NCI-H82 treated with DMSO at 0.1 percent for 48 hours (cell line): ENCODE results near the gene ARHGAP26.
A peak's percentile ranks its signal among the peaks of the same experiment; 100 is the strongest.

Source experiments
- DNase-seq: peaks from one replicate; lab custom pipeline; 2025; ENCODE audit not compliant: unreplicated experiment; lab: John Stamatoyannopoulos, UW

ARHGAP26 gene

GRCh38 chr5:143130613-143131305, 360.6 kb downstream of the ARHGAP26 start:
- no peak for DNase-seq

GRCh38 chr5:143131972-143132371, 361.8 kb downstream of the ARHGAP26 start:
- no peak for DNase-seq

GRCh38 chr5:143132739-143133138, 362.6 kb downstream of the ARHGAP26 start:
- no peak for DNase-seq

DNA sequence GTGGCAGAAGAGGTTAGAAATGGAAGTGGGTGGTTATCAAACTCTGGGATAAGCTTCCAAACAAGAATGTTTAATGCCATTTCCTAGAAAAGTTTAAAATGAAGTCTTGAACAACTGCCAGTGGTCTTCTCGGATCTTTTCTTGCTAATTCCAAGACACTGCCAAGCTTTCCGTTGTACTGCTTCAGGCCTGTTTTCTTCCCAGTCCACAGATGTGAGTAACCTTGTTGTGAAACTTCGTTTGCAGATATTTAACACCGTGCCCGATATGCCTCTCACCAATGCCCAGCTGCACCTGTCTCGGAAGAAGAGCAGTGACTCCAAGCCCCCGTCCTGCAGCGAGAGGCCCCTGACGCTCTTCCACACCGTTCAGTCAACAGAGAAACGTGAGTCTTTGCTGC, 363.5 kb downstream of the ARHGAP26 start:
- DNase-seq, result no peak

GRCh38 chr5:143134269-143134668, 364.1 kb downstream of the ARHGAP26 start:
- no peak for DNase-seq

- DNase-seq, result no peak
Observed at GRCh38 chr5:143134900-143135299, 364.7 kb downstream of the ARHGAP26 start.

DNA sequence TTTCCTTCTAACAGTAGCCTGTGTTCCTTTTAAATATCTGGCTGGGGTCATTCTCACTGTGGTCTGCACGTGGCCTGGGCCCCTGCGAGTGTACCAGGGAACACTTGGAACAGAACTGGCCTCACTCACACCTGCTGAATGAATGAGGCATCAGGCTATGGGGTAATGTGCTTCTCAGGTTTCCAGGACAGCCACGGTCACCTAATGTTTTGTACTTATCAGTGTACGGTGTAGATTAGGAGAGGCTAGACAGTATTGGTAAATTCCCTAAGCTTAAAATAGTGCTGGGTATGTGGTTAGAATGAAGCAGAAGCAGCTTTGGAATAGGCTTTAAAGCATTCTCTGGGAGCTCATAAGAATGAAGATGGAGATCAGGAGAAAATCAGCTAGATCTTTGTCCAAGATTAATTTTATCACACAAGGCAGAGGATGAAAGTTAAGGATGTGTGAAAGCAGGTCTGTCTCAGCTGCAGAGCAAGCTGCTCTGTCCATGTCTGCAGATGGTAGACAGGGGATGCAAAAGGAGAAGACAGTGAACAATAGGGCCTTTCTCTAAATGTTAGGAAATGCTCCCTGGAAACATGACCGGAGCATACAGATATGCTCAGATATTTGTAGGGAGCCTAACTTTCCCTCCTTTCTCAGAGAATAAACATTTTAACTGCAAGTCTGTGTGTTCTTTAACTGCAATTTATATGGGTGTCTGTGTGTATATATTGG, 365.8 kb downstream of the ARHGAP26 start:
- DNase-seq, result peak; percentile 34

DNA sequence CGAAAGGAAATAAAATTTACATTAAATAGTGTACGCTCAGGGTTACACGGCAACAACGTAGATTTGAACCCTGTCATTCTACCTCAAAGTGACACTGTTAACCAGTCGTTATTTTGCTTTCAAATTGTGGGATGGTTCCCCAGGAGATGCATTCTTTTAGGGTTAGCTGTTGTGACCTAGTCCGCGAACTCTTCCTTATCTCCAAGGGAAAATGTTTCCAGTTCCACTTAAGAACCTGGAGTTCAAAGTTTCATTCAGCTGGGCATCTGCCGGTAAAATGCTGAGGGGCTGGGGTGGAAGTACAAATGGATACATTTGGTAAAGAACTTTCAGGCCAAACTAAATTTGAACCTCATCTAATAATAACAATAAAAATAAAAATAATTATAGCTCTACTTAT, 368.7 kb downstream of the ARHGAP26 start:
- no peak for DNase-seq

DNA sequence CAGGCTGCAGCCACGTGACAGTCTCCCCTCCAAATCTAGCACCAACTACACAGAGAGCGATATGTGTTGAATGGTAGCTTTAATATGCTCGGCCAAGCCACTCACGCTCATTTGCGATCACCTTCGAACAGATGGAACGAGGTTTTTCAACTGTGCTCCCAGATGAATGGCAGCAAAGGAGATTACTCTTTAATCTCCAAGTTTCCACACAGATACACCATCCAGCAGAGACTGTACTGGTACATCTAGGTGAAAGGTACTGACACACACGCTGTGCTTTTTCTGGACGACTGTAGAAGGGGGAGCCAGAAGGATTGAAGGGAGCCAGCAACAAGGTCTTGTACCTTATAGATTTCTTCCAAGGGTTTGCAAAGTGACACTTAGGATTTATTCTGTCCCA, 369.4 kb downstream of the ARHGAP26 start:
- peak; percentile 71 for DNase-seq

- no peak for DNase-seq
Observed at GRCh38 chr5:143140492-143141203, 370.5 kb downstream of the ARHGAP26 start.

DNA sequence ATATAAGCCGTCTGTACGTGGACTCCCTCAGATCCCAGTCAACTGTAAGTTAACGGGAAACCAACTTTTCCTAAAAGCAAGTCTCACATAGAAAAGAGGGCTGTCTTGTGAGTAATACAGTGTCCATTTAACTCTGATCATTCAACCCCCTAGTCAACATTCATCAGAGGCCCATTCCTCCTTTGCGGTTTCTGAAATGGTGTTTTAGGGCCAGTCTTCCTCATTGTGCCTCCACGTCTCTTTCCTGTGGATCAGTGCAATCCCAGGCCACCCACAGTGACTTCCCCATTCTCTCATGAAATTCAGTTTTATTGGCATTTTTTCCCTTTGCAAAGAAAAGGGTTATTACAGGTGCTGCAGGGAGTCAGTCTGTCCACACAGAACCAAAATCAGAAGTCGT, 371.5 kb downstream of the ARHGAP26 start:
- DNase-seq, result no peak

DNA sequence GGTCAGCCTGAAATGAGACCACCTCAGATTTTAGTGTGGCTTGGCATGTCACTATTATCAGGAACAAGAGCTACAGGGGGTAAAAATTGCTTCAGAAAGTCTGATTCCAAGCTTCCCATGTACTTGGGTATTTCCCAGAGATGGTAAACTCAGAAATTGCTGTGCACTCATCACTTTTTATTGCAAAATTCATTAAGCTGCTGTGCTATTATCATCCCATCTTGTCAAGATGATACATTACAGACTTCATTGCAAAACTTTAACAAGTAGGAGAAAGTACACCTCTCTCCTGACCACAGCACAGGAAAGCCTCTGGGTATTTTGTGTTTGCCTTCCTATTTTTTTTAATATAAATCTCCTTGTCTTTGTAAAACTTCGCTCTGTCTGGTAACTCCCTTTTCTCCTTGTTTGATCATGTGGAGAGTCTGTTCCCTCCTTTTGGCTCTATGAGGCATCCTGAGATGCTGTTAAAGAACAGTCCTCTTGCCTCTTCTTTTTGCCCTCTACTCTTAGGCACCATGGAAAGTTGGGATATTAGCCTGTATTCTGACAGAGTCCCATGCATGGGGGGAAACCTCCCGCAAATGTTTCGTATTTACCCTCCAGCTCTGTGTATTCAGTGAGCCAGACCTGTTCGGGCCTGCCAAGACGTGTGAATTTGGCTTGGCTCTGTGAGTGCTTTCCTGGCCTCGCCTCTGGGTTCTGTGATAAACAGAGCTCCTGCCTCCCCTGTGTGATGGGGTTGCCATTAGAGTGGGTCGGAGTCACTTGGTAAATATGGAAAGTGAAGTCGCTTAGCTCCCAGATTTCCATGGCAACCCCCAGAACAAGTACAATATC, 372.6 kb downstream of the ARHGAP26 start:
- DNase-seq, result no peak

DNA sequence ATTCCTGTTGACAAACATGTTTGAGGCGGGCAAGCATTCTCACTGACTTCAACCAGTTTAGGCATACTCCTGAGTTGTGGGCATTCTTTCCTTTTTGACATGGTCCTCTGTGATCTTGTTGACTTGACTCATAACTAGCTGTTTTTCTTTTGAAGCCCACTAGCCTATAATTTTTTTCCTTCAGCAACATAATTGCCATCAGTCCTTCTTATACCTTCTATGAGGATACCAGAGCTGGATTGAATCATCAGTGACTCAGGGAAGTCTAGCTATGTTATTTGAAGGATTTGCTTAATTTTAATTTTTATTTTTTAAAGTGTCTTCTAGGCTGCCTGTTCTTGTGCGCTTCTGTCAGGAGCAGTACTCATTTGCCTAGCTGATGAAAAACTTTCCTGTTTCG, 373.8 kb downstream of the ARHGAP26 start:
- no peak for DNase-seq

- DNase-seq, result no peak
Observed at GRCh38 chr5:143145243-143146160, 375.3 kb downstream of the ARHGAP26 start.

DNA sequence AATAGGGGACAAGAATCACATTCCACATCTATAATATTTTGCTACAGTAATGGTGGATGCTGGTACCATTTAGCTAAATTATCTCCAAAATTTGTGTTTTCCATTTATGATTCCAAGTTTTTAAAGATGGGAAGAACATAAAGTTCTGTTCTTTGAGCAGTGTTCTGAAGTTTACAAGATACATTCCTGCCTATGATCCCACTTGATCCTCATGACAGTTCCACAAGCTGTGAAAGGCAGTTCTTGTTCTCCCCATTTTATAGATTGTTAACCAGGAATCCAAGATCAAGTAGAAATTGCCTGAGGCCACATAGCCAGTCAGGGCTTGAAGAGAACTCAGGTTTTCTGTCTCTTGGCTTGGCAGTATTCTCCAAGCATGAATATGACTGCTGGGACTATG, 376.0 kb downstream of the ARHGAP26 start:
- no peak for DNase-seq

- DNase-seq, result no peak
Observed at GRCh38 chr5:143147383-143147782, 377.2 kb downstream of the ARHGAP26 start.

- no peak for DNase-seq
Observed at GRCh38 chr5:143147902-143148301, 377.7 kb downstream of the ARHGAP26 start.

- DNase-seq, result no peak
Observed at GRCh38 chr5:143148771-143149170, 378.6 kb downstream of the ARHGAP26 start.

DNA sequence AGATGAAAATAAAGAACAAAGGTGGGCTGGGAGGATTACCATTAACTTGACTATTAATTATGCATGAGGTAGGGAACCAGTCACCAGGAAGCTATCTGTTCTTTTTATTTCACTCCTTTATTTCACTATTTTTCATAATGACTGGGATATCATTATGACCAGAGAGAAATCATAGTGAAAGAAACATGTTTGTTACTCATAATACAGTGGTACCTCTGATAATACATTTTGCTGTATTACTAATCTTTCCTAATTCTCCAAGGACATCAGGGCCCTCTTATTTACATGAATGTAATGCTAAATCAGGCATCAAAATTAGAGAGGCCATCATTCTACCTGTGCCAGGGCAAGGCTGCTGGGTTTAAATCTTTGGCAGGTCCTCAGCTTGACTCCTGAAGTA, 379.6 kb downstream of the ARHGAP26 start:
- no peak for DNase-seq

DNA sequence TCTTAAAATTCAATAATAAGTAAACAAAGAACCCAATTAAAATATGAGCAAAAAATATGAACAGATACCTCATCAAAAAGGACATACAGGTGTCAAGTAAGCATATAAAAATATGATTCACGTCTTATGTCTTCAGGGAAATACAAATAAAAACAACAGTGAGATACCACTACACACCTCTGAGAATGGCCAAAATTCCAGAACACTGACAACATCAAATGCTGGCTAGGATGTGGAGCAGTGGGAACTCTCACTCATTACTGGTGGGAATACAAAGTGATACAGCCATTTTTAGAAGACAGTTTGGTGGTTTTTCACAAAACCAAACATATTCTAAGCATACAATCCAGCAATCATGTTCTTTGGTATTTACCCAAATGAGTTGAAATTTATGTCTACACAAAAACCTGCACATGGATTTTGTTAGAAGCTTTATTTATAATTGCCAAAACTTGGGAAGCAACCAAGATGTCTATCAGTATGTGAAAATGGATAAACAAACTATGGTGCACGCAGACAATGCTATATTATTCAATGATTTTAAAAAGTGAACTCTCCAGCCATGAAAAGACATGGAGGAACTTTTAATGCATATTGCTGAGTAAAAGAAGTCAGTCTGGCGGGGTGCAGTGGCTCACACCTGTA, 381.0 kb downstream of the ARHGAP26 start:
- DNase-seq, result no peak
